HG02885 (cell line): ENCODE results near the gene ACCS.

ENCODE experiments used
- ATAC-seq: cut with Tn5 transposase; IDR thresholded peaks from one replicate; pipeline ENCODE4 v1.9.1; 2021; ENCODE audit warnings: mild to moderate bottlenecking; ENCODE audit not compliant: unreplicated experiment, poor library complexity

ACCS gene, protein sequence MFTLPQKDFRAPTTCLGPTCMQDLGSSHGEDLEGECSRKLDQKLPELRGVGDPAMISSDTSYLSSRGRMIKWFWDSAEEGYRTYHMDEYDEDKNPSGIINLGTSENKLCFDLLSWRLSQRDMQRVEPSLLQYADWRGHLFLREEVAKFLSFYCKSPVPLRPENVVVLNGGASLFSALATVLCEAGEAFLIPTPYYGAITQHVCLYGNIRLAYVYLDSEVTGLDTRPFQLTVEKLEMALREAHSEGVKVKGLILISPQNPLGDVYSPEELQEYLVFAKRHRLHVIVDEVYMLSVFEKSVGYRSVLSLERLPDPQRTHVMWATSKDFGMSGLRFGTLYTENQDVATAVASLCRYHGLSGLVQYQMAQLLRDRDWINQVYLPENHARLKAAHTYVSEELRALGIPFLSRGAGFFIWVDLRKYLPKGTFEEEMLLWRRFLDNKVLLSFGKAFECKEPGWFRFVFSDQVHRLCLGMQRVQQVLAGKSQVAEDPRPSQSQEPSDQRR

GRCh38 chr11:44065841-44066731, at the start of gene ACCS:
Gene ACCS (plus strand): TSS chr11:44066270. CDS start chr11:44067628, 1,358 bp downstream.
- peak; percentile 92 for ATAC-seq

- no peak for ATAC-seq
Measured at GRCh38 chr11:44016546-44017442, 49.3 kb upstream of the ACCS start.

DNA sequence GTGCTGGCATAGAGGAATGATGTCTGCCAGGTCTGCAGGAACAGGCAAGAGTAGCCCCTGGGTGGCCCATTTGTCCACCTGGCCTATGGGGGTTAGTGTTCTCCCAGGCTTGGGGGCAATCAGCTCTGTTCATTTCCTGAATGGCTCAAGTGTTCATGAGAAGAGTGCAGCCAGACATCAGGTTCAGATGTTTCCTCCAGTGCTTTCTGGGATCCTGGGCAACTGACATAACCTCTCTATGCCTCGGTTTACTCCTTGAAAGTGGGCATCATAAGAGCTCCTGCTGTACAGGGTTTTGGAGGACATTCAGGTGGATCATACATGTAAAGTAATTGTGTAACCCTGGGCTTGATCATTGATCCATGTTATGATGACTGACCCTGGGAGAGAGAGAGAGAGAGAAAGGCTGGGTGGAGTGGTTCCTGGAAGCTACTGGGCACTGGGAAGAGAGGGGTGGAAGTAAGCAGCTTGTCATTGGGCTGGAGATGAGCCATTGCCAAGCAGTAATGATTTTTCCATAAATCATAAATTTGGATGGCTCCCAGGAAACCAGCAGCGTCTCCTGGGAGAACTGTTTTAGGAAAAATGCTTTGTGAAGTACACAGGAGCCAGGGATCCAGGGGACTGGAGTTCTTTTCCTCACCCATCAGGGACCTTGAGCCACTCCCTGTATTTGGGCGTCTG, 48.5 kb upstream of the ACCS start:
- ATAC-seq: no peak

DNA sequence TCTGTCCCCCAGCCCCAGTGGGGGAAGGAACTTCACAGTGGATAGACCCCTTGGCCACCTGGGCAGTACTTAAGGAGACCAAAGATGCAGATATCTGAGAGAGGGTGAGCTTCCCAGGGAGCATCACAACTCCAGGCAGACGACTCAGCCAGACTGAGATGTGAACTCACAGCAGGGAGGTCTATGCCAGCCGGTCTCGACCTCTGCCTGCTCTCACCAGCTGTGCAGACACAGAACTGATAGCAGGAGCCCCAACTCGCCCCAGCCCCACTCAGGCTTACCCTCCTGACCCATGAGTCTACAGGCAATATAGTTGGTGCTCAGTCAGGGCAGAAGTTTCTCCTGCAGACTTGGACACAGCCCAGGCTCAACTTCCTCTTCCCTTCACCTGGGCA, 47.9 kb upstream of the ACCS start:
- ATAC-seq: no peak

- no peak for ATAC-seq
Measured at GRCh38 chr11:44018829-44019228, 47.2 kb upstream of the ACCS start.

- no peak for ATAC-seq
Measured at GRCh38 chr11:44024977-44025376, 41.1 kb upstream of the ACCS start.

DNA sequence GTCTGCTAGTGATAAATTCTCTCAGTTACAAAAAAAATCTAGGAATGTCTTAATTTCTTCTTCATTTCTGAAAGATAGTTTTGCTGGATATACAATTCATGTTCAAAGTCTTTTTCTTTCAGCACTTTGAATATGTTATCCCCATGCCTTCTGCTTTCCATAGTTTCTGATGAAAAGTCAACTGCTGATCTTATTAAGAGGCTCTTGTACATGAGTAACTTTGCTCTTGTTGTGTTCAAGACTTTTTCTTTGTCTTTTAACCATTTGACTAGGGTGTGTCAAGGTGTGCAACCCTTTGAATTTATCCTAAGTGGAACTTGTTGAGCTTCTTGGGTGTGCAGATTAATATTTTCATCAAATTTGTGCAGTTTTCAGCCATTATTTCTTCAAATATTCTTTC, 40.3 kb upstream of the ACCS start:
- ATAC-seq: no peak

DNA sequence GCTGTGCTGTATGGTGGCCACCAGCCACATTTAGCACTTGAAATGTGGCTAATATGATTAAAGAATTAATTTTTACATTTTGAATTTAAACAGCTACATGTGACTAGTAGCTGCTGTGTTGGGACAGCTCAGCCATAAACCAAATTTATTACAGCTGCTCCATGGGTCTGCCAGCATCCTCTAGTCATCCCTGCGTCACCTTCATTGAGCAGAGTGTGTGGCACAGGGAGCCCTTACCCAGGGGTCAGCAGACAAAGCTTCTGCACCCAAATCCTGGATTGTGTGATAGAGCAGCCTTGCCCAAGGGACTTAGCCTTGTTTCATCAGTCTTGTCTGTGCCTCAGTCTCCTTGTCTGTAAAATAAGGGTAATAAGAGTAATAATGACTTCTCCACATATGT, 37.7 kb upstream of the ACCS start:
- ATAC-seq: no peak

- ATAC-seq: no peak
Measured at GRCh38 chr11:44028816-44029506, 37.1 kb upstream of the ACCS start.

GRCh38 chr11:44029507-44029845, 36.6 kb upstream of the ACCS start:
- ATAC-seq: no peak

DNA sequence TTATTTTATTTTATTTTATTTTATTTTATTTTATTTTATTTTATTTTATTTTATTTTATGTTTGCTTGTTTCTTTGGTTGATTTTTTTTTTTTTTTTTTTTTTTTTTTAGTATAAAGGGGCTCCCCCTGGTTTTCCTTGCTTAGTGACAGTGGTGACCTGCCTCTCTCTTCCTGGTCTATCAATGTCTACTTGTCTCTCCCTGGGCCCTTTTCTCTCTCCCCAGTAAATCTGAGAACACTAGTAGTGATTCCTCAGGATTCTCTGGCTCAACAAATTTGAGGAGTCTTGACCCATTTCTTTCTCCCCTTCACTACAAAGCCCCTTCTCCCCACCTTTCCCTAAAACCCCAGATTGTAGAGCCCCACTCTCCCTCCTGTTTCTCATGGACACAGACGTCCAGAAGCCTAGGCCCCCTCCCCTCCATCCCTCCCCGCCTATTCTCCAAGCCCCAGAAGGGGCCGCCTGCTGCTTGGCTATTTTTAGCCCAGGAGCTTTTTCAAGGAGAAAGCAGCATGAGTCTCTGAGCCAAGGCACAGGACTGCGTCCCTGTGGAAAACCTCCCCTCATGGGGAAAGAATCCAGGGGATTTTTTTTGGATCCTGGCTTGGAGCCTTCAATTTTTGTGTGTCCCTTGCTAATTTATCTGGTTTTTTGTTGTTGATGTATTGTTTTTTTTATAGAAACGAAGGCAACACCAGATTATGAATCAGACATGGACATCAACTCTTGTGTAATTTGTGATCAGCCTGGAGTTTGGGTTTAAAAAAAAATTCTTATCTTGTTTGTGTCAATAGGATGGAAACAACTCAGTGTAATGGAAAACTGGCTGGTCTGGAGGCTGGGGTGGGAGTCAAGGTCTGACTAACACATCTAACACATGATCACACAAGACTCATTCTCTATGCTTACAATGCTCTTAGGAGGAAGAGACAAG, 35.8 kb upstream of the ACCS start:
- no peak for ATAC-seq

DNA sequence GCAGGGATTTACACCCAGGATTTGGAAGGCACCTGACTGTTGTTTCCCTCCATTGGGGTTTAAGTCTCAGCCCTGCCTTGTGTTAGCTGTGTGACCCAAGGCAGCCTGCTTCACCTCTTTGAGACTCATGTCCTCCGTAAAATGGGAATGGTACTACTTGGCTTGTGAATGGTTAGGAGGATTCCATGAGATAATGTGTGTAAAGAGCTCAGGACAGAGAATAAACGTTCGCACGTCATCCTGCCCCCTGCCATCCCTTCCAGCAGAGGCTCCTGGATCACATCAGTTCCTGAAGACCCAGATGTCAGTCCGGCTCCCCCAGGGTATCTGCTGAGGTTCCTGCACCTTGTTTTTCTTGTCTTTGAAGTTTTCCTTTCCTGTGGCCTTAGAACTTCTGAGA, 35.1 kb upstream of the ACCS start:
- ATAC-seq: no peak

GRCh38 chr11:44031549-44031948, 34.5 kb upstream of the ACCS start:
- ATAC-seq: no peak

- ATAC-seq: no peak
Measured at GRCh38 chr11:44032299-44033085, 33.6 kb upstream of the ACCS start.

DNA sequence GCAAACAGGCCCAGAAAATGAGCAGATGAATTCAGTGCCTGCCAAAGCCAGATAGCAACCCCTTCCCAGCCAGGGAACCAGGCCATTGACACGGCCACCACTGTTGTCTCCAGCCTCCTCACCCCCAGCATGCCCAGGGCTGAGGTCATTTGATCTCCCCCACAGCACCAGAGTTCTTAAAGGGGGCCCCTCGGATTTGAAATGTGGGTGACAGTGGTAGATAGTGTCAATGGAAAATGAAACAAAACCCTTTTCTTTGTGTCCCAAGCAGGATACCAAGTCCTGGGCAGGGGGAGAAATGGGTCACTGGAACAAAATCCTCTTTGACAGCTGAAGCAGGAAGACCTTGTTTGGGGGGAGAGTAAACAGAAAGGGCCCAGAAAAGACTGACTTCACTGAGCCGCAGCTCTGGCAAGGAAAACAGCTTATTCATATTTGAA, 32.6 kb upstream of the ACCS start:
- ATAC-seq: no peak

DNA sequence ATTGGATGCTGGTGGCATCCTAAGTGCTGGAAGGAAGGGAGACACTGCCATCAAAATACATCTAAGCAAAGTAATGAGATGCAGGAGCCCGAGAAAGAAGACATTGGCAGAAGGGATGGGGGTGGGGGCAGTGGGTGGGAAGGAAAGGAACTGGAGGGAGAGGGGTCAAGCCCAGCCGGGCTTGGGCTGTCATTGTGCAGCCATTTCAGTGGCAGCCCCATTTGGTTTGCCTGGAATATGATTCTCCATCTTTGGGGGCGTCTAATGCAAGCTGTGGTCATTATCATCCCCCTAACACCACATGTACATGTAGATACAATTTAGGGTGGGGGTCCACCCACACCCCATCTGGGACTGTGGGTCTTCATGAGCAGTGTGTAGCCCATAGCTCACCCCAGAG, 32.2 kb upstream of the ACCS start:
- no peak for ATAC-seq

GRCh38 chr11:44034639-44035038, 31.4 kb upstream of the ACCS start:
- no peak for ATAC-seq
